ENCODE results near the gene TOM1L2. TPM values are rescaled to one million over a fixed set of nuclear protein-coding genes. Genes with fewer than 3 reads are reported as not detected.

TOM1L2 gene
- total RNA-seq, 1 experiment from 2014 or later: 32.0 TPM

GRCh38 chr17:17911001-17911613 lies 61.1 kb downstream of the TOM1L2 start:
- Histone ChIP-seq H3K4me1 (replicated peaks) (peaks cover 17% of the 10 kb centered on the region), H3K27me3 (replicated peaks) (no peaks in the 10 kb centered on the region), H3K9me3 (replicated peaks) (no peaks in the 10 kb centered on the region), H3K27ac (no peak overlapping the region), H3K4me3 (no peak overlapping the region), H3K36me3 (peaks cover 24% of the 10 kb centered on the region)
- no peak for DNase-seq (ENCODE audit: low read depth in 1 of 2, low spot score in 2 of 2)

GRCh38 chr17:17910060-17910459 lies 62.1 kb downstream of the TOM1L2 start:
- Histone ChIP-seq H3K36me3 (peaks cover 24% of the 10 kb centered on the region), H3K4me3 (no peak overlapping the region), H3K4me1 (replicated peaks) (peaks cover 15% of the 10 kb centered on the region), H3K27me3 (replicated peaks) (no peaks in the 10 kb centered on the region), H3K27ac (no peak overlapping the region), H3K9me3 (replicated peaks) (no peaks in the 10 kb centered on the region)
- DNase-seq (ENCODE audit: low read depth in 1 of 2, low spot score in 2 of 2): no peak

GRCh38 chr17:17909078-17909477 lies 63.1 kb downstream of the TOM1L2 start:
- peaks cover 8% of the 10 kb centered on the region for H3K4me1 ChIP-seq (replicated peaks)
- H3K27ac ChIP-seq: no peak overlapping the region
- no peak overlapping the region for H3K4me3 ChIP-seq
- no peaks in the 10 kb centered on the region for H3K9me3 ChIP-seq (replicated peaks)
- no peaks in the 10 kb centered on the region for H3K27me3 ChIP-seq (replicated peaks)
- DNase-seq (ENCODE audit: low read depth in 1 of 2, low spot score in 2 of 2): no peak
- H3K36me3 ChIP-seq: peaks cover 24% of the 10 kb centered on the region

- Histone ChIP-seq H3K4me3 (no peak overlapping the region), H3K36me3 (peaks cover 24% of the 10 kb centered on the region), H3K4me1 (replicated peaks) (no peaks in the 10 kb centered on the region), H3K27me3 (replicated peaks) (no peaks in the 10 kb centered on the region), H3K9me3 (replicated peaks) (no peaks in the 10 kb centered on the region), H3K27ac (no peak overlapping the region)
- no peak for DNase-seq (ENCODE audit: low read depth in 1 of 2, low spot score in 2 of 2)
Measured at GRCh38 chr17:17907469-17907868, 64.7 kb downstream of the TOM1L2 start.

GRCh38 chr17:17906418-17907215 lies 65.6 kb downstream of the TOM1L2 start:
- H3K27me3 ChIP-seq (replicated peaks): no peaks in the 10 kb centered on the region
- H3K4me1 ChIP-seq (replicated peaks): peaks cover under 1% of the 10 kb centered on the region
- no peak overlapping the region for H3K27ac ChIP-seq
- H3K36me3 ChIP-seq: peaks cover 27% of the 10 kb centered on the region
- H3K4me3 ChIP-seq: no peak overlapping the region
- no peaks in the 10 kb centered on the region for H3K9me3 ChIP-seq (replicated peaks)
- DNase-seq (ENCODE audit: low read depth in 1 of 2, low spot score in 2 of 2): no peak

GRCh38 chr17:17905036-17905320 lies 67.2 kb downstream of the TOM1L2 start:
- H3K9me3 ChIP-seq (replicated peaks): no peaks in the 10 kb centered on the region
- H3K4me1 ChIP-seq (replicated peaks): peaks cover 17% of the 10 kb centered on the region
- H3K27me3 ChIP-seq (replicated peaks): no peaks in the 10 kb centered on the region
- H3K4me3 ChIP-seq: no peak overlapping the region
- DNase-seq (ENCODE audit: low read depth in 1 of 2, low spot score in 2 of 2): no peak
- H3K36me3 ChIP-seq: peaks cover 25% of the 10 kb centered on the region
- no peak overlapping the region for H3K27ac ChIP-seq

GRCh38 chr17:17904166-17905035 lies 67.8 kb downstream of the TOM1L2 start:
- Histone ChIP-seq H3K36me3 (peaks cover 28% of the 10 kb centered on the region), H3K4me3 (no peak overlapping the region), H3K9me3 (replicated peaks) (no peaks in the 10 kb centered on the region), H3K27me3 (replicated peaks) (no peaks in the 10 kb centered on the region), H3K4me1 (replicated peaks) (peaks cover 17% of the 10 kb centered on the region), H3K27ac (no peak overlapping the region)
- no peak for DNase-seq (ENCODE audit: low read depth in 1 of 2, low spot score in 2 of 2)

- no peaks in the 10 kb centered on the region; the same call in 1 of the 2 replicates for H3K9me3 ChIP-seq (replicated peaks)
- DNase-seq (ENCODE audit: low read depth in 1 of 2, low spot score in 2 of 2): no peak
- no peak overlapping the region for H3K27ac ChIP-seq
- no peak overlapping the region for H3K4me3 ChIP-seq
- H3K27me3 ChIP-seq (replicated peaks): no peaks in the 10 kb centered on the region
- H3K36me3 ChIP-seq: peaks cover 41% of the 10 kb centered on the region
- peaks cover 17% of the 10 kb centered on the region for H3K4me1 ChIP-seq (replicated peaks)
Measured at GRCh38 chr17:17902877-17903276, 69.3 kb downstream of the TOM1L2 start.

GRCh38 chr17:17902376-17902775 lies 69.8 kb downstream of the TOM1L2 start:
- Histone ChIP-seq H3K27ac (no peak overlapping the region), H3K4me1 (replicated peaks) (peaks cover 17% of the 10 kb centered on the region), H3K9me3 (replicated peaks) (no peaks in the 10 kb centered on the region; the same call in 1 of the 2 replicates), H3K36me3 (peaks cover 38% of the 10 kb centered on the region), H3K4me3 (no peak overlapping the region), H3K27me3 (replicated peaks) (no peaks in the 10 kb centered on the region)
- DNase-seq (ENCODE audit: low read depth in 1 of 2, low spot score in 2 of 2): no peak

GRCh38 chr17:17900615-17901520 lies 71.3 kb downstream of the TOM1L2 start:
- H3K36me3 ChIP-seq: peaks cover 41% of the 10 kb centered on the region
- 0 out of 2 replicates have a peak overlapping the region, but pooled peaks have one; percentile 29 for H3K27ac ChIP-seq
- H3K4me1 ChIP-seq (replicated peaks): peaks cover 17% of the 10 kb centered on the region
- no peak overlapping the region for H3K4me3 ChIP-seq
- H3K27me3 ChIP-seq (replicated peaks): no peaks in the 10 kb centered on the region
- no peaks in the 10 kb centered on the region; the same call in 1 of the 2 replicates for H3K9me3 ChIP-seq (replicated peaks)
- DNase-seq (ENCODE audit: low read depth in 1 of 2, low spot score in 2 of 2): peak; percentile 76 to 77

- Histone ChIP-seq H3K4me3 (no peak overlapping the region), H3K9me3 (replicated peaks) (no peaks in the 10 kb centered on the region; the same call in 1 of the 2 replicates), H3K36me3 (peaks cover 55% of the 10 kb centered on the region), H3K27ac (no peak overlapping the region), H3K27me3 (replicated peaks) (no peaks in the 10 kb centered on the region), H3K4me1 (replicated peaks) (peaks cover 17% of the 10 kb centered on the region)
- DNase-seq (ENCODE audit: low read depth in 1 of 2, low spot score in 2 of 2): no peak
Measured at GRCh38 chr17:17899486-17899885, 72.7 kb downstream of the TOM1L2 start.

GRCh38 chr17:17898673-17899072 lies 73.5 kb downstream of the TOM1L2 start:
- no peak overlapping the region for H3K27ac ChIP-seq

GRCh38 chr17:17897442-17897841 lies 74.8 kb downstream of the TOM1L2 start:
- Histone ChIP-seq H3K4me3 (no peak overlapping the region), H3K27ac (no peak overlapping the region), H3K27me3 (replicated peaks) (no peaks in the 10 kb centered on the region), H3K9me3 (replicated peaks) (no peaks in the 10 kb centered on the region; the same call in 1 of the 2 replicates), H3K36me3 (peaks cover 64% of the 10 kb centered on the region), H3K4me1 (replicated peaks) (peaks cover 17% of the 10 kb centered on the region)
- no peak for DNase-seq (ENCODE audit: low read depth in 1 of 2, low spot score in 2 of 2)

More at GRCh38 chr17:17898673-17899072, 73.5 kb downstream of the TOM1L2 start:
- H3K9me3 ChIP-seq (replicated peaks): no peaks in the 10 kb centered on the region; the same call in 1 of the 2 replicates
- peaks cover 55% of the 10 kb centered on the region for H3K36me3 ChIP-seq
- H3K4me3 ChIP-seq: no peak overlapping the region
- no peaks in the 10 kb centered on the region for H3K27me3 ChIP-seq (replicated peaks)
- no peak for DNase-seq (ENCODE audit: low read depth in 1 of 2, low spot score in 2 of 2)
- H3K4me1 ChIP-seq (replicated peaks): peaks cover 17% of the 10 kb centered on the region
